PC-3 (cell line): ENCODE measurements around the gene SAFB.

Source experiments
- EZH2 ChIP-seq: fragments of 300-600 bp; sonication (generic); IDR thresholded peaks from one replicate; pipeline ENCODE4 v1.6.1; 2017; ENCODE audit warnings: antibody characterized with exemption, mild to moderate bottlenecking, low read length; ENCODE audit not compliant: unreplicated experiment
- EZH2phosphoT487 ChIP-seq: fragments of 300-600 bp; sonication (generic); IDR thresholded peaks from 2 replicates; pipeline ENCODE4 v1.6.1; 2018; ENCODE audit warnings: mild to moderate bottlenecking, antibody characterized with exemption, low read length, borderline replicate concordance
- TF ChIP-seq, protein P1 (sequence below): fragments of 300-600 bp; sonication (generic); conservative IDR thresholded peaks from 2 replicates; pipeline ENCODE4 v1.5.1; 2017; ENCODE audit warnings: antibody characterized with exemption, low read depth, mild to moderate bottlenecking, low read length

DNA sequence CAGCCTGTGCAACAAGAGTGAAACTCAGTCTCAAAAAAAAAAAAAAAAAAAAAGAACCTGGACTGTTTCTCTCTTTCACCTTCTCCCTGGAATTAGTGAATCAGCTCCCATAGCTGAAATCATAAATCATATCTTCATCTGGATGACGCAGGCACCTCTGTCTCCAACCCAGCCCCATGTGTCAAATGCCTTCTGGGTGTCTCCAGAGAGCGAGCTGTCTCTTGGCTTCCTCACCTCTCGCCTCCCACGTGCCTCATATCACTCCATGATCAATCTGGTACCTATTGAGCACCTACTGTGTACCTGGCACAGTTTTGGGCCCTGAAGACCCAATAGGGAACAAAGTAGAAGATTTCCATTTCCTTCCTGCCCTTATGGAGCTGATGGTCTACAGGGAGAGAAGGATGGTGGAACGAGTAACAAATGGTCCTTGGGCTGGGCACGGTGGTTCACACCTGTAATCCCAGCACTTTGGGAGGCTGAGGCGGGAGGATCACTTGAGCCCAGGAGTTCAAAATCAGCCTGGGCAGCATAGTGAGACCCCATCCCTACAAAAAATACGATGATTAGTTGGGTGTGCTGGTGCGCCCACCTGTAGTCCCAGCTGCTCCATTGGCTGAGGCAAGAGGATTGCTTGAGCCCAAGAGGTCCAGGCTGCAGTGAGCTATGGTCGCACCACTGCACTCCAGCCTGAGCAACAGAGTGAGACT, 60.4 kb downstream of the SAFB start:
- TF ChIP-seq, protein P1, sequence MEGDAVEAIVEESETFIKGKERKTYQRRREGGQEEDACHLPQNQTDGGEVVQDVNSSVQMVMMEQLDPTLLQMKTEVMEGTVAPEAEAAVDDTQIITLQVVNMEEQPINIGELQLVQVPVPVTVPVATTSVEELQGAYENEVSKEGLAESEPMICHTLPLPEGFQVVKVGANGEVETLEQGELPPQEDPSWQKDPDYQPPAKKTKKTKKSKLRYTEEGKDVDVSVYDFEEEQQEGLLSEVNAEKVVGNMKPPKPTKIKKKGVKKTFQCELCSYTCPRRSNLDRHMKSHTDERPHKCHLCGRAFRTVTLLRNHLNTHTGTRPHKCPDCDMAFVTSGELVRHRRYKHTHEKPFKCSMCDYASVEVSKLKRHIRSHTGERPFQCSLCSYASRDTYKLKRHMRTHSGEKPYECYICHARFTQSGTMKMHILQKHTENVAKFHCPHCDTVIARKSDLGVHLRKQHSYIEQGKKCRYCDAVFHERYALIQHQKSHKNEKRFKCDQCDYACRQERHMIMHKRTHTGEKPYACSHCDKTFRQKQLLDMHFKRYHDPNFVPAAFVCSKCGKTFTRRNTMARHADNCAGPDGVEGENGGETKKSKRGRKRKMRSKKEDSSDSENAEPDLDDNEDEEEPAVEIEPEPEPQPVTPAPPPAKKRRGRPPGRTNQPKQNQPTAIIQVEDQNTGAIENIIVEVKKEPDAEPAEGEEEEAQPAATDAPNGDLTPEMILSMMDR = no peak
- TF ChIP-seq EZH2phosphoT487 (no peak), EZH2 (no peak)
